CD4-positive, alpha-beta T cell treated with Interleukin-21 for 1 hour (primary cell): ENCODE results near the gene ARHGEF4.

ENCODE experiments used
- DNase-seq: peaks from one replicate; pipeline ENCODE4 v3.0.0-alpha.2; 2020

Gene ARHGEF4

GRCh38 chr2:130837811-130838565 lies 1.3 kb downstream of the ARHGEF4 start:
- no peak for DNase-seq

DNA sequence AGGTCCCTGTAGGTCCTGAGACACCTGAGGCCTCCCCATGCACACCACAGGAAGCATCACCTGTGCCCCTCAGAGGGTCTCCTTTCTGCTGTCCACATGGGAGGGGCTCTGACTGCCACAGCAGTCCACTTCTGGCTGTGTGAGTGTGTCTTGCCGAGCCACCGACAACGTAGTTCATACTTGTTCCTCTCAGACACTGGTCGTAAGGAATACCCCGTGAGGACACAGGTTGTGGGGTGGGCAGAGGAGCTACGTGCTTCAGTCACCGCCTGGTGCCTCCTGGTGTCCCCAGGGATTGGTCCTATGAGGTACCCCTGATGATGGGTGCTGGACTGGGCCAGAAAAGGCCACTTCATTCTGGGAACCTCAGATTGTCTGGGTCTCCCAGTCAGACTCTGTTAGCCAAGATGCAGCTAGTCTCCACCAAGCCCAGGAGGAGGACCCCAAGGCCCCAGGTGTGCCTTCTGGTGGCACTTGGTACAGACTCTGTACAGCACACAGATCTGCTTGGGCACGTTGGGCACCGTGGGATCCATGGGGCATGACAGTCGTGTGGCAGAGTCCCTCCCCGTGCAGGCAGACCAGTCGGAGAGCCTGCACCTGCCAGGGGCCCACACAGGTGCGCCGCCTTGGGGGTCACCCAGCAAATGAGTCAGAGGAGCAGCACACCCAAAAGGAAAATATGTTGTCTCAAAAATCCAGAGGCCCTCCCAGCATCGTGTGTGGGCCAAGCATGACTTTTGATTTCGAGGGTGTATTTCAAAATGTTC lies 2.5 kb downstream of the ARHGEF4 start:
- no peak for DNase-seq

- DNase-seq: no peak
These were observed 3.8 kb downstream of the ARHGEF4 start for GRCh38 chr2:130840506-130840905.

GRCh38 chr2:130841741-130842365 lies 5.1 kb downstream of the ARHGEF4 start:
- no peak for DNase-seq

DNA sequence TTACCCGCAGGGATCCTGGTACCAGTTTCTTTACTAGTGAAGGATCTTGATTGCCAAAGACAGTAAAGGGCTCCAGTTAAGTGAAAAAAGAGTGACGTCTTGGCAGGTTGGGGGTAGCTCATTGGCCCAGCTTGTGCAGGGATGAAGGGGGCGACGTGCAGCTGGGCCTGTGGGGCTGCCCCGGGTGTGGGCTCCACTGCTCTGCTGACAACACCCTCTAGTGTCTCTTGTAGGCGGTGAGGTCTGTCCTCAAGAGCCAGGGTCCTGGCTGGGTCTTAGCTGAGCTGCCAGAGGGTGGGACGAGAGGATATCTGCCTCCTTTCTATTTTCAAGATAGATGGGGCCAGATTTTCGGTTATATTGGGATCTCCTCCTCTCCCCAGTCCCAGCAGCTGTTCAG lies 6.1 kb downstream of the ARHGEF4 start:
- DNase-seq: no peak

DNA sequence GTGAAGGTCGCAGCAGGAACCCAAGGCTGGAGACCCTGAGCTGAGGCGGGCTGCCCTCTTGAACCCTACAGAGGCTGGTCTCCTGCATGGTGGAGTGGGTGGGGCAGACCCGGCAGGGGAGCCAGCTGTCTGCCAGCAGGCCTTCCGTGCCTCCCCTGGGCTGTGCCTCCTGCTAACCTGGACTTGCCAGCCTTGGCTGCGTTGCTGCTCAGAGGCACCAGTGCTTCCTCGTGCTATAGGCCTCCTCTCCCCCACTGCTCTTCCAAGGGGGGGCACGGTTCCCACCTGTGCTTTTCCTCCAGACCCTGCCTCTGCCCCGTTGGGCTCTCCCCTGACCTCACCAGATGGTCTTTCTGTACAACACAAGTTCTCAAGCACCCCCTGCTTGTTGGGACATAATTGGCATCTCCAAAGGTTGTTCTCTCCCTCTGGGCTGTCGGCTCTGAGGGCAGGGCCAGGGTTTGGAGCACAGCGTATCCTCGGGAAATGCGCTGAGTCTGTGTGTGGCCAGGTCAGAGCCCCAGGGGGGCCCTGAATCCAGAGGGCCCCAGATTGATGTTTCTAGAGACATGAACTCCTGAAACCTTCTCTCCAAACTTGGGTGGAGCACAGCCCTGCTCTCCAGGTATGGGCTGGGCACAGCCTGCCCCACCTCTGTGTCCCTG lies 6.7 kb downstream of the ARHGEF4 start:
- DNase-seq: no peak

DNA sequence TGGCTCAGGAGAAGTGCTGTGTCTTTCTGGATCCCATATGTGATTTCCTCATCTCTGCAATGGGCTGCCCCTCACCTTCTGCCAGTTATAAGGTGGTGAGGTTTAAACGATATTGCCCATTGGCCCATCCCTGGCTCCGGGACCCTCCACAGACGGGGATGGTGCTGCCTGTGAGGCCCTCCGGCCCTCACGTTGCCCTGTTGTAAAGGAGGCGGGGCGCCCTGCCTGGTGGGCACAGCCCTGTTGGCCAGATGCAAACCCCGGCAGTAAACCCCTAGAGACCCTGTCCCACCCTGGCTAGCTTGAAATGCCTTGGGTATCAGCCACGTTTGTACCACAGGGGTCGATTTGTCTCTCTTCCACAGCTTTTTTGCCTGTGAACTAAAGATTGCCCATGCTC lies 7.4 kb downstream of the ARHGEF4 start:
- no peak for DNase-seq

DNA sequence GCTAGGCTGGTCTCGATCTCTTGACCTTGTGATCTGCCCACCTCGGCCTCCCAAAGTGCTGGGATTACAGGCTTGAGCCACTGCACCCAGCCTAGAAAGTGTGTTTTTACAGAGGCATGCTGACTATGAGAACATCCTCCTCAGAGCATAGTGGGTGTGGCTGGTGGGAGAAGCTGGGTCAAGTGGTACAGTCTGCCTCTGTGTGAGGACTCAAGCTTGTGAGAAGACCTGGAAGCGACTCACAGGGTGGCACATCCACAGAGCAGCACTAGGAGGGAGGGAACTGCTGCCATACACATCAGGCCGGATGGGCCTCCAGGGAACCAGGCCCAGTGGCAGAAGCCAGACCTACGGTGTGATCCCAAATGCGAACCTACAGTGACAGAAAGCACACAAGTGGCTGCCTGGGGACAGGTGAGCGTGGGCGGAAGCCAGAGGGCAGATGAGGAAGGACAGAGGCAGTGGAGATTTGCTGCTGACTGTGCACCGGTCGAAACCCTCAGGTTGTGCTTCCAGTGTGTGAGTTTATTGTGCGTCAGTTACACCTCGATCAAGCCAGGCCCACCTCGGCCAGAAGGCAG lies 8.9 kb downstream of the ARHGEF4 start:
- DNase-seq: no peak

GRCh38 chr2:130846233-130846632 lies 9.5 kb downstream of the ARHGEF4 start:
- DNase-seq: no peak

DNA sequence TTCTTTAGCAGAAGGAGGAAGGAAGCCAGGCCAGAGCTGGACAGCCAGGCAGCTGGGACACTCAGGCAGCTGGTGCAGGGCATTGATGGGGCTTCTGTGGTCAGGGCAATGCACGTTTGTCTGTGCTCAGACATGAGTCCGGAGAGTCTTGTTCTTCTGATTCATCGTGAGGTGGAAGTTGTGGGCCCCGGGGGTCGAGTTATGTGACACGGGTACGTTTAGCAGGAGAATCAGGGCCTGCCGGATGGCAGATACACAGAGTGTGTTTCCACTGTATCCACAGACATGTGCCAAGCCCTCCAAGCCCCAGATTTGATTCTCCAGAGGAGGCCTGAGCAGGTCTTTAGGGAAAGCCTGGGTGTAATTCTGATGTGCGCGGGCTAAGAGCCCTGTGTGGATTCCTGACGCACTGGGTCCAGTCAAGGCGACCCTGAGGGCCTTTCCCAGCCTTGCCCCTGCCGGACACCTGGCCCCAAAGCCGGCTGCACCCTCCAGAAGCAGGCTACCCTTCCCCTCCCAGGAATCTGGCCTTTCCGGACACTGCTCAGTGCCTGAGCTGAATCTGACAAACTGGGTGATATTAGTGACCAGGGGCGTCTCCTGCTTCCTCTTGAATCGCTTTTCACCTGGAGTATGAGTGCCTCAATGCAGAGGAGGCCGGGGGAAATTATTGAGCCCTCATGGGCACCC lies 10.1 kb downstream of the ARHGEF4 start:
- no peak for DNase-seq

GRCh38 chr2:130847776-130848525 lies 11.2 kb downstream of the ARHGEF4 start:
- no peak for DNase-seq

GRCh38 chr2:130848526-130849210 lies 12.0 kb downstream of the ARHGEF4 start:
- no peak for DNase-seq

DNA sequence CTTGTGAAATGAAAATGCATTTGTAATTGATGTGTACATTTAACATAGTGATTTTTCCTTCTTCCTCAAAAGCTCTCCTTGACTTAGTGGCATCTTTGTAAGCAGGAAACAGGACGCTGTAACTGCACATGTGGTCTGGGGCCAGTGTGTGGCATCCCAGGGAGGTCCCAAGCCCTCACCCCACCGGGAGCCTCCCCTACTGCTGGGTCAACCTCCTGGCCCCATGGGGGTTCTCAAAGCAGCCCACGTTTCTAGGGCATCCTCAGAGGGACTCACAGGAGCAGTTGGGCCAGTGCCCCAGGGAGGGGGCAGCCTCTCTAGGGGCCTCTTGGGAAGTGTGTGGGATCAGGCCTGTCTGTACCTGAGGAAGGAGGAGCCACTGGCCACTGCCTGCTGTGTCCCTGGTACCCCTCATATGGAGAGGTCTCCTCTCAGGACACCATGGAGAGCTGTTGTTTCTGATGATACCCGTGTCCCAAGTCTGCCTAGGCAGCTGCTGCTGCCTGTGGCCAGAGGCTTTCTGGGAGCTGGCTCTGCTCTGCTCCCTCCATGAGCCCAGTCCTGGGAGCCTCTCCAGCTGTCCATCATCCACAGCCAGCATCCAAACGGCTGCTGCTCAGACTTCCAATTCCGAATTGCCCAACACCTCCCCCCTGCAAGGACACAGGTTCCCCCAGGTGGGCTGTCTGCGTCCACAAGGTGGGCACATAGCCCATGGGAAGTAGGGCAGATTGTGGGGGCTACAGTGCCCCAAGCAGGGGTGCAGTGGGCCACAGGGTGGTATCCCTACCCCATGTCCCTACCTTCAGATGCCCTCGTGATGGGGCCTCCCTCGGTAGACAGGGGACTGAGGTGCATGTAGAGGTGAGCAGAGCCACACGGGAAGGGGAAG lies 13.4 kb downstream of the ARHGEF4 start:
- DNase-seq: no peak

- DNase-seq: no peak
These were observed 14.3 kb downstream of the ARHGEF4 start for GRCh38 chr2:130850788-130851623.

- DNase-seq: no peak
These were observed 15.1 kb downstream of the ARHGEF4 start for GRCh38 chr2:130851624-130852382.

DNA sequence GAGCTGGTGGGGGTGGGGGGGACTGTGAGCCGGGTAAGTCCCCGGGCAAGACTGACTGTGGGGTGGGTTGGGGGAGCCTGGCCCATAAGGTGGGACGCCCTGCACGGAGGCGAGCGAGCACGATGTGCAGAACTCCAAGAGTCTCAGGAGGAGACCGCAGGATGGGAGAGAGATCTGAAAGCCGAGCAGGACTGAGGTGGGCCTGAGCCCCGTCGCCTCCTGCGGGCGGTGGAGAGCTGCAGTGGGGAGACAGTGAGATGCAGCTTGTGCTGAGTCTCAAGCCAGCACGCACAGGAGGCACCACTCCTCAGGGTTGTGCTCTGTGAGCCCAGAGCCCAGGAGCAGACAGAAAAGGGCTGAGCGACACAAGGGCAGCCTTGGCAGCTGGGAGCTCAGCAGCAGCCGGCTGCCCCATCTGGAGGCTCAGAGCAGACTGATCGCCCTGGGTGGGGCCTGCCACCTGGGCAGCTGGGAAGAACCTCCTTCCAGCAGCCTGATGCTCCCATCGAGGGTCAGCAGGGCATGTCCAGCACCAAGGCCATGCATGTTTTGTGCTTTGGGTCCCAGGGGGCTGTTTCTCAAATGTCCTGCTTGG lies 15.9 kb downstream of the ARHGEF4 start:
- no peak for DNase-seq

- no peak for DNase-seq
These were observed 16.7 kb downstream of the ARHGEF4 start for GRCh38 chr2:130853391-130853790.

- no peak for DNase-seq
These were observed 17.6 kb downstream of the ARHGEF4 start for GRCh38 chr2:130854301-130854700.
